GM12892 (cell line): Measurements from ENCODE around the gene WDR5.

ENCODE experiments used
- POLR2A ChIP-seq: IDR thresholded peaks from 2 replicates; pipeline ENCODE4 v1.6.1; 2011; ENCODE audit warnings: low read depth, low read length, control low read depth
- POLR2AphosphoS5 ChIP-seq: IDR thresholded peaks from 2 replicates; pipeline ENCODE4 v1.6.1; 2011; ENCODE audit warnings: low read depth, low read length, control low read depth
- TAF1 ChIP-seq: IDR thresholded peaks from 2 replicates; pipeline ENCODE4 v1.6.1; 2011; ENCODE audit warnings: low read depth, mild to moderate bottlenecking, control low read depth, low read length, borderline replicate concordance

- peak; percentile 20; the same call in 1 of the 2 replicates for TF ChIP-seq POLR2AphosphoS5
- no peak for TF ChIP-seq POLR2A
- TF ChIP-seq TAF1, result no peak
Measured at GRCh38 chr9:134158753-134159392, 23.0 kb downstream of the WDR5 start.
